A549 treated with RU486 at 1 μM for 4 hours (cell line): ENCODE measurements around the gene CDC23. TPM values are rescaled to one million over a fixed set of nuclear protein-coding genes. Genes with fewer than 3 reads are reported as not detected.

Experiments used
- total RNA-seq: library from RNA; stranded (reverse); fragments of 200-300 nt; extraction: Qiagen RNA extraction; gene quantifications from 5 replicates; pipeline ENCODE4 v1.2.3, GENCODE V29; 2022; ENCODE audit warnings: low read depth

Gene CDC23
- total RNA-seq, result 20.6 to 33.3 TPM (median 27.7 TPM) in 5 replicates

GRCh38 chr5:138213161-138214029, at the start of gene CDC23:
Gene CDC23, minus strand, starts transcription at chr5:138213323. Its CDS starts 11 bp downstream, at chr5:138213312.

GRCh38 chr5:138178516-138179276, 34.4 kb downstream of the CDC23 start, which contains the start of the genes BRD8 and KIF20A:
Gene BRD8, minus strand, starts transcription at chr5:138178630. Its CDS starts 16 bp downstream, at chr5:138178614.
Gene KIF20A, plus strand, starts transcription at chr5:138179112. Its CDS starts 569 bp downstream, at chr5:138179681.

GRCh38 chr5:138138949-138139780, 74.0 kb downstream of the CDC23 start, which contains the start of gene NME5:
Gene NME5, minus strand, starts transcription at chr5:138139428. Its CDS starts 648 bp downstream, at chr5:138138780.

Other genes starting within 250 kb of the CDC23 start
- gene FAM13B, start 180.2 kb downstream of the CDC23 start, total RNA-seq, result 10.9 to 15.6 TPM (median 12.6 TPM) in 5 replicates
- gene WNT8A, start 129.3 kb downstream of the CDC23 start, total RNA-seq, result not detected in 5 replicates
- gene NME5, start 73.9 kb downstream of the CDC23 start, total RNA-seq, result not detected in 5 replicates
- 47.6 to 55.3 TPM (median 49.0 TPM) in 5 replicates for gene BRD8, start 34.7 kb downstream of the CDC23 start, total RNA-seq
- gene KIF20A, start 34.2 kb downstream of the CDC23 start, total RNA-seq, result 42.0 to 48.1 TPM (median 47.0 TPM) in 5 replicates
- 0.09 to 0.12 TPM (median 0.12 TPM) in 3 of 5 replicates, not detected in the others for gene GFRA3, start 61.3 kb upstream of the CDC23 start, total RNA-seq
- 10.7 to 12.9 TPM (median 11.2 TPM) in 5 replicates for gene CDC25C, start 118.5 kb upstream of the CDC23 start, total RNA-seq
- gene FAM53C, start 124.9 kb upstream of the CDC23 start, total RNA-seq, result 19.7 to 22.3 TPM (median 20.9 TPM) in 5 replicates
- gene KDM3B, start 139.4 kb upstream of the CDC23 start, total RNA-seq, result 34.8 to 48.6 TPM (median 42.1 TPM) in 5 replicates
- gene REEP2, start 225.7 kb upstream of the CDC23 start, total RNA-seq, result 5.3 to 7.2 TPM (median 6.5 TPM) in 5 replicates